Small intestine (tissue), 7 donors: ENCODE measurements around the gene KTI12. TPM values are rescaled to one million over a fixed set of nuclear protein-coding genes. Genes with fewer than 3 reads are reported as not detected.

Experiments used
- DNase-seq, 2 donors: peaks; one replicate each; pipeline versions ENCODE4 v3.0.0 to v3.0.0-alpha.2; 2013
- FAIRE-seq: peaks from 2 replicates; lab custom pipeline; 2012; peaks lifted over from hg19 to GRCh38; lab: Jason Lieb, UNC
- H3K27ac ChIP-seq, 3 donors: one replicate each; pipeline ENCODE4 v1.5.1; 2013; ENCODE audit warnings: low read length in 2 of 3, mild to moderate bottlenecking in 2 of 3, control low read depth in 1 of 3, inconsistent platforms in 1 of 3, low read depth in 1 of 3, moderate library complexity in 1 of 3
- H3K27me3 ChIP-seq, 3 donors: one replicate each; pipeline ENCODE4 v1.6.1; 2013; ENCODE audit warnings: low read length in 3 of 3, inconsistent platforms in 1 of 3; ENCODE audit not compliant: control insufficient read depth in 3 of 3, insufficient read depth in 3 of 3
- H3K36me3 ChIP-seq, 3 donors: one replicate each; pipeline ENCODE4 v1.6.1; 2013; ENCODE audit warnings: low read length in 3 of 3, inconsistent platforms in 1 of 3, low read depth in 1 of 3, mild to moderate bottlenecking in 1 of 3, moderate library complexity in 1 of 3; ENCODE audit not compliant: control insufficient read depth in 3 of 3, insufficient read depth in 2 of 3
- H3K4me1 ChIP-seq, 3 donors: one replicate each; pipeline ENCODE4 v1.6.1; 2013; ENCODE audit warnings: low read length in 2 of 3, inconsistent platforms in 1 of 3, low read depth in 1 of 3, mild to moderate bottlenecking in 1 of 3, moderate library complexity in 1 of 3; ENCODE audit not compliant: control insufficient read depth in 3 of 3, insufficient read depth in 2 of 3
- H3K4me3 ChIP-seq, 3 donors: one replicate each; pipeline ENCODE4 v1.5.1; 2013; ENCODE audit warnings: low read length in 3 of 3, control low read depth in 1 of 3, inconsistent platforms in 1 of 3, low read depth in 1 of 3, mild to moderate bottlenecking in 1 of 3, moderate library complexity in 1 of 3
- H3K9me3 ChIP-seq, 2 donors: one replicate each; pipeline ENCODE4 v1.6.1; 2013; ENCODE audit warnings: low read depth in 1 of 2, low read length in 1 of 2; ENCODE audit not compliant: control insufficient read depth in 2 of 2, insufficient read depth in 1 of 2
- WGBS, 3 donors: extraction: QIAGEN DNeasy Blood & Tissue Kit; methylation state at CpG; one replicate each; pipeline ENCODE4 v1.1.7; 2013; 5-methylcytosine and 5-hydroxymethylcytosine counted together
- polyA plus RNA-seq, 4 donors: library from polyadenylated mRNA; stranded (reverse) in 3 of 4; unstranded in 1 of 4; fragments of 200-250 nt in 3 of 4; fragments of 120-200 nt in 1 of 4; gene quantifications; one replicate each; pipeline versions ENCODE4 v1.2.1 to v1.2.3, GENCODE V29; 2013
- donor health status: healthy with polysubstance abuse.
- donor health status: control.
- donor health status: control.
- donor health status: Bipolar disorder and iron deficiency.
- donor health status: healthy.

The KTI12 gene
- polyA plus RNA-seq, 4 donors, result 5.1 to 8.0 (median 6.6) TPM

GRCh38 chr1:52059888-52060287 lies 26.3 kb upstream of the KTI12 start:
- Histone ChIP-seq H3K4me3 (no peak overlapping the region), H3K27ac (no peak overlapping the region), H3K27me3 (no peaks in the 10 kb centered on the region), H3K4me1 (peaks cover 0 to 11% (median 8%) of the 10 kb centered on the region in 3 donors), H3K9me3 (no peaks in the 10 kb centered on the region), H3K36me3 (peaks cover 4 to 20% (median 4%) of the 10 kb centered on the region in 3 donors)
- 84 to 94% (median 91%) methylated on average over 1 of the region's 1 CpG for WGBS, 3 donors
- FAIRE-seq (no peak), DNase-seq (no peak)

- Histone ChIP-seq H3K27me3 (no peaks in the 10 kb centered on the region), H3K27ac (no peak overlapping the region), H3K4me3 (no peak overlapping the region), H3K36me3 (peaks cover 4 to 20% (median 4%) of the 10 kb centered on the region in 3 donors), H3K9me3 (no peaks in the 10 kb centered on the region), H3K4me1 (peaks cover 0 to 12% (median 8%) of the 10 kb centered on the region in 3 donors)
- FAIRE-seq (no peak), DNase-seq (no peak)
Observed at GRCh38 chr1:52059321-52059720, 25.7 kb upstream of the KTI12 start.

- peaks cover 0 to 17% (median 4%) of the 10 kb centered on the region in 3 donors for H3K36me3 ChIP-seq
- 41 to 69% (median 42%) methylated on average over 1 of the region's 1 CpG for WGBS, 3 donors
- H3K4me3 ChIP-seq, result peak overlapping the region in 1 of 3 donors; percentile 65
- H3K9me3 ChIP-seq, result no peaks in the 10 kb centered on the region
- H3K27ac ChIP-seq, result no peak overlapping the region
- H3K27me3 ChIP-seq, result no peaks in the 10 kb centered on the region
- DNase-seq (peak in 1 of 2 donors; percentile 5), FAIRE-seq (no peak)
- peaks cover 2 to 17% (median 8%) of the 10 kb centered on the region in 3 donors for H3K4me1 ChIP-seq
Observed at GRCh38 chr1:52057876-52058415, 24.3 kb upstream of the KTI12 start.

GRCh38 chr1:52057255-52057654 lies 23.6 kb upstream of the KTI12 start:
- H3K27me3 ChIP-seq, result no peaks in the 10 kb centered on the region
- H3K27ac ChIP-seq, result no peak overlapping the region
- peak in 1 of 2 donors; percentile 18 for DNase-seq
- 0 to 13% (median 6%) methylated on average over 1 of the region's 1 CpG for WGBS, 3 donors
- FAIRE-seq, result no peak
- H3K9me3 ChIP-seq, result no peaks in the 10 kb centered on the region
- peak overlapping the region; percentile 65 to 96 (median 93) for H3K4me3 ChIP-seq
- peaks cover 0 to 13% (median 4%) of the 10 kb centered on the region in 3 donors for H3K36me3 ChIP-seq
- peaks cover 2 to 17% (median 8%) of the 10 kb centered on the region in 3 donors for H3K4me1 ChIP-seq

GRCh38 chr1:52056937-52057231 lies 23.3 kb upstream of the KTI12 start:
- no peaks in the 10 kb centered on the region for H3K27me3 ChIP-seq
- no peak for DNase-seq
- 0 to 1% (median 1%) methylated on average over 4 of the region's 4 CpGs for WGBS, 3 donors
- H3K4me1 ChIP-seq, result peaks cover 2 to 17% (median 8%) of the 10 kb centered on the region in 3 donors
- no peak for FAIRE-seq
- H3K4me3 ChIP-seq, result peak overlapping the region; percentile 65 to 96 (median 93)
- H3K27ac ChIP-seq, result peak overlapping the region; percentile 77 to 89 (median 83)
- peaks cover 0 to 12% (median 4%) of the 10 kb centered on the region in 3 donors for H3K36me3 ChIP-seq
- H3K9me3 ChIP-seq, result no peaks in the 10 kb centered on the region

GRCh38 chr1:52056163-52056936 lies 22.7 kb upstream of the KTI12 start, which contains the start of gene BTF3L4:
Gene BTF3L4 (plus strand): TSS chr1:52056295. CDS start chr1:52059848, 3,553 bp downstream.
- Histone ChIP-seq H3K36me3 (peaks cover 0 to 11% (median 4%) of the 10 kb centered on the region in 3 donors), H3K4me3 (peak within 1 kb of the TSS; percentile 65 to 96 (median 93)), H3K4me1 (peaks cover 2 to 17% (median 8%) of the 10 kb centered on the region in 3 donors), H3K27me3 (no peaks in the 10 kb centered on the region), H3K27ac (peak within 1 kb of the TSS; percentile 81 to 89 (median 83)), H3K9me3 (no peaks in the 10 kb centered on the region)
- DNase-seq (peak; percentile 94 to 97), FAIRE-seq (no peak)
- WGBS, 3 donors, result 0% methylated on average over 37 to 54 of the region's 54 CpGs

GRCh38 chr1:52055866-52056162 lies 22.2 kb upstream of the KTI12 start:
- Histone ChIP-seq H3K4me3 (peak overlapping the region; percentile 65 to 96 (median 93)), H3K27ac (peak overlapping the region; percentile 81 to 89 (median 83)), H3K36me3 (peaks cover 0 to 6% (median 3%) of the 10 kb centered on the region in 3 donors), H3K9me3 (no peaks in the 10 kb centered on the region), H3K27me3 (no peaks in the 10 kb centered on the region), H3K4me1 (peaks cover 2 to 17% (median 8%) of the 10 kb centered on the region in 3 donors)
- DNase-seq (no peak), FAIRE-seq (no peak)
- 0 to 1% (median 0%) methylated on average over 12 of the region's 12 CpGs for WGBS, 3 donors

- H3K9me3 ChIP-seq, result no peaks in the 10 kb centered on the region
- WGBS, 3 donors, result 0 to 1% (median 1%) methylated on average over 38 to 45 of the region's 45 CpGs
- peaks cover 0 to 6% (median 0%) of the 10 kb centered on the region in 3 donors for H3K36me3 ChIP-seq
- FAIRE-seq (no peak), DNase-seq (peak; percentile 95)
- H3K27ac ChIP-seq, result peak within 1 kb of the TSS; percentile 81 to 89 (median 83)
- H3K4me3 ChIP-seq, result peak within 1 kb of the TSS; percentile 65 to 96 (median 93)
- peaks cover 2 to 17% (median 8%) of the 10 kb centered on the region in 3 donors for H3K4me1 ChIP-seq
- H3K27me3 ChIP-seq, result no peaks in the 10 kb centered on the region
Observed at GRCh38 chr1:52055066-52055865, 21.7 kb upstream of the KTI12 start, which contains the start of gene TXNDC12. Gene TXNDC12 (minus strand): TSS chr1:52055191. CDS start chr1:52055096, 95 bp downstream.
